NCI-H1417 (cell line): Measurements from ENCODE around the gene MBNL3.
"Not testable (repeated sequence)": the region's sequence is repeated elsewhere in the genome, so short reads cannot be mapped to it uniquely, and the experiment has no call there.

Experiments used
- DNase-seq, 3 experiments: peaks; one replicate each; lab custom pipeline; 2025; lab: John Stamatoyannopoulos, UW

The MBNL3 gene

DNA sequence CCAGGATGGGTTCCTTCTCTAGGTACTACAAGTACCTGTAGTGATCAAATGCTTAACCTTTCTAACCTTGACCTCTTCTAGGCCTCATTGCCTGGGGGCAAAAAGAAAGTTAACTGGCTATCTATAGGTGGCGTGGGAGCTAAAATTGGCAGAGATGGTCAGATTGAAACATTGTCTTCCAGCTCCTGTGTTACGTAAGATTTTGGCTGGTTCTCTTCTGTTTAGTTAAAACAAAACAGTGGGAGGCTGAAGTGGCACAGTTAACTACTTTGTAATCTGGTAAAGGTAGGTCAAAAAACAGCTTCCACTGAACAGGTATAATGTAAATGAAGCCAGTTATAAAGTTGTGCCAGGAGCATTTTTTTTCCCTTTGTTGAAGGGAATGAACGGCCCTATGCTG lies 115.2 kb downstream of the MBNL3 start:
- no peak for DNase-seq

DNA sequence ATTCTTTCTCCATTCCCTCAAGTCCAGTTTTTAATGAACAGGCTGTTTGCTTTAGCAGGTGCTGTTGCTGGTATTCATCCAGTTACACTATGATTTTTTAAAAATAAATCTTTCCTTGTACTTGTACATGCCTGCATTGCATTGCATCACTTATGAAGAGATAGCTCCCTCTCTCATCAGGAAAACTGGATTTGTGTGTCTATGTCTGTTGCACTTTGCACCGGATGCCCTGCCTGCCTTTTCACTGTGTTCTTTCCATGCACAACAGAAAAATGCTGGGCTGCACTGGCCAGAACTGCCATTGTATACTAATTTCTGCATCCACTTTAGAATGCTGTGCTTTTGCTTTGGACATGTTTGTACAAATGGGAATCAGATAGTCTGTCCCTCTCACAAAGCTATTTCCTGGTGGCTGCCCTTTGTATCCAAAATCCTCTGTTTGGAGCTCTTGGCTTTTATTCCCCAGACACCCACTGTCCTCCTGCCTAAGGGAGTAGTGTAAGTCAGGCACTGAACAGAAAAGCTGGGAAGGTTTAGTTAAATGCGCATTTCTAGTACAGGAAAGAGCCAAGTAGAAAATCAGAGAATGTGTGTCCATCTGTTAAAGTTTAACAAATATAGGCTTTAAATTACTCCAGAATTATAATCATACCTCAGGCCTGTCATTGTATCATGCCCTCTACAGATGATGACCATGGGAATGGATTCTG lies 119.1 kb downstream of the MBNL3 start:
- DNase-seq: no peak

DNA sequence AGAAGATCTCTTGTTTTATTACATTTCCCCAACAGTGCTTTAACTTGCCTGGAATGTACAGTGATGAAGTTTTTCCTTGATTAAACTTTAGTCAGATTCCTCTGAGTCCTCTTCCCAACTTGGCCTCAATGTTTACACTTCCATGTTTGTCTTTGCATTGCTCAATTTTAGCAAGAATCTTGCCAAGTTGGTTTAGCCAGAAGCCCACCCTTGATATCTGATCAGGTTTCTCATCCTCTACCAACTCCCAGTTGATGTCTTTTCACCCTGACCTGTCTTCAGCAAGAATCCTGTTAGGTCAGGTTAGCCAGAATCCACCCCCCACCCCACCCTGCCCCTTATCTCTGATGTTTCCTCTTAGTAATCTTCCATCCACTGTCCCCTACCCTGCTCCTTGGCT lies 120.9 kb downstream of the MBNL3 start:
- DNase-seq: no peak

DNA sequence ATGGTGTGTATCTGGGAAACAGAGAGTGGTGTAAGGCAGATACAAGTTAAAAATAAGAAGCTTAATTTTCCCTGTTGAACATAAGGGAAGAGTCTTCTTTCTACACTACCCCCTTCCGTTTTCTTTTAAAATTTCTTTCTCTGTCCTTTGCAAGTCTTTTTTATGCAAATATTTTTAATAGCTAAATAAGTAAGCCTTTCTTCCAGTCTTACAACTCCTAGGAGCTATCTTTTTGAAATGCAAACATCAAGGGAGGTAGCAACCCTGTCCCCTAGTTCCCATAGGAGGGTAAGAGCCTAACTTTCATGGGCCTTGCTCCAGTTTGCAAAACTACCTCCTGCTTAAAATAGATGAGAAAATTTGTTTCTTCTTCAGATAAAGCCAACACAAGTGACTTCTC lies 121.5 kb downstream of the MBNL3 start:
- DNase-seq: no peak

DNA sequence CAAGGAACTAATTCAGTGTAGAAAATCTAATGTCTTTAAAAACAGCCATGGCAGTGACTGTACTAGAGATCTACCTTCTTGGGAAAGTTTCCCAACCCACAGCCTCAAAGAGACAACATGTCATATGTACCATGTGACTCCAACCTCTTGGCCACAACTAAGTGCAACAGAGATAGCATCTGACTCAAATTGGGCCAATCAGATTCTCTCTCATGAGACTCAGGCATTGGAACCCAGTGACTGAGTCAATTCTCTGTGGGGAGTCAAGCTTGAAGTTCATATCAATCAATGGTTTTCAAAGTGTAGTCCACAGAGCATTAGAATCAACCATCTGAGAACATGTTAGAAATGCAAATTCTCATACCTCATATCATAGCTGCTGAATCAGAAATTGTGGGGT lies 123.3 kb downstream of the MBNL3 start:
- no peak for DNase-seq

DNA sequence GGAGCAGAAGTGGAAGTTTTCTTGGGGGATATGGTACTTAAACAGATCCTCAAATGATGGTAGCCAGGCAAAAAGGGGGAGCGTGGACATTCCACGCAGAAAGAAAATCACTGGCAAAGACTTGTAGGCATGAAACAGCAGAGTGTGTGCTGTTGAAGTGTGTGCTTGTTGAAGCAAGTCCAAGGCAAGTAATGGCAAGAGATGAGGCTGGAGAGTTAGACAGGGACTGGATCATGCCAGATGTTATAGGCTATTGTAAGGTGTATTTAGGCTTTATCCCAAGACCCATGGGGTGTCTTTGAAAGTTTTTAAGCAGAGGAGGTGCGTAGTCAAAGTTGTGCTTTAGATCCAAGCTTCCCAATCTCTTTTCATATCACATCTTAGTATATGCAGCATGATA lies 124.5 kb downstream of the MBNL3 start:
- no peak for DNase-seq

DNA sequence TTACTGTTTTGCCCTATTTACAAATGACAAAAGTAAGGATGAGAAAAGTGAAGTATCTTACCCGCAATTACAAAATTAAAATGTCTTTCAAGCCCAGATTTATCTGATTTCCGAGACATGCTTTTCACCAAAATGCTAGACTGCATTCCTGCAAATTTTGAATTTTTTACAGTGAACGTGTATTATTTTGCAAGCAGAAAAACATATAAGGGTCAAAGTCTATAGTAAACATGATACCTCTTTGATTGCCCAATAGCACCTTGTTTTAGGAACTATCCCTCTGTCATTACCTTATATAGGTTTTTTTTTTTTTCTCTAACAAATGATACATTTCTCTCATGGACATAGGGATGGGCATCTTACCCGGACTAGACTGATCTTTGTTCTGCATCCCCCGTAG lies 135.4 kb downstream of the MBNL3 start:
- DNase-seq: no peak

DNA sequence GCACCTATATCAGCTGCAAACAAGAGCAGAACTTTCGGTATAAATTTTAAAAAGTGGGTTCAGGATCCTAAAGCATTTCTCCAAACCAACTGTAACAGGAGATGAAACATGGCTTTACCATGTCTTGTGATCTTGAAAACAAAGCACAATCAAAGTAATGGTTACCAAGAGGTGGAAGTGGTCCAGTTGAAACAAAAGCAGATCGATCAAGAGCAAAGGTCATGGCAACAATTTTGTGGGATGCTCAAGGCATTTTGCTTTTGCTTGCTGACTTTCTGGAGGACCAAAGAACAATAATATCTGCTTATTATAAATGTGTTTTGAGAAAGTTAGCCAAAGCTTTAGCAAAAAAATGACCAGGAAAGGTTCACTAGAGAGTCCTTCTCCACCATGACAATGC lies 152.7 kb downstream of the MBNL3 start:
- no peak for DNase-seq

DNA sequence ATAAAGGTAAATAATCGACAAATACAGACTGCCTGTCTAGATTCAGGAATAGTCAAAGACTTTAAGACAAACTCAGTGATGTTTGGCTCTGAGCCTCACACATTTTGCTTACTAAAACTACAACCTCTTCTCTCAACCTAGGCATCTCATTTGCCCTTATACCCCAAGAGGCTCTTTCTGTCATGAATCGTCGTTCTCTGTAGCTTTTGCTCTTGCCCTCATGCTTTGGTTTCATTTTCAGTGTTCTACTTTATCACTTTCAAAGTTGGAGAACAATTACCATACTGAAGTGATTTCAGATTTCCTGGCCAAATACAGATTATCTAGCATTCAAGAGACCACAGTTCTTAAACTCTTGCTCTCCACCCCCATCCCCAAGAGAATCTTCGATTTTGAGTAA lies 155.5 kb downstream of the MBNL3 start:
- no peak for DNase-seq

DNA sequence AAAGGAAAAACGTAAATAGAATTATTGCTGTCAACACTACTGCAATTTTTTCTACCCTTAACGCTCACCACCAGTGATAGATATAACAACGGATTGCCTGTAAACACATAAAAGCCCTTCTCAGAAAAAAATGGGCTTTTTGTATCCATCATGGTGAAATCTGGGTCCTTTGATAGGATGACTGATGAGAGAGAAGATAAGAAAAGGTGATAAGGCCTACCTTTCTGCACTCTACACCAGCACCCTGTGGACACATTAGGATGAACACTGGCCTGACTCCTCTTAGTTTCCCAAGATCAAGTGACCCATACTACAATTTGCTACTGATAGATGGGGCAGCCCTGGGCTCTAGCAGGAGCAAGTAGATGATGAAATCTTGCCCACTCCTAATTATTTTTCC lies 157.3 kb downstream of the MBNL3 start:
- DNase-seq: no peak

DNA sequence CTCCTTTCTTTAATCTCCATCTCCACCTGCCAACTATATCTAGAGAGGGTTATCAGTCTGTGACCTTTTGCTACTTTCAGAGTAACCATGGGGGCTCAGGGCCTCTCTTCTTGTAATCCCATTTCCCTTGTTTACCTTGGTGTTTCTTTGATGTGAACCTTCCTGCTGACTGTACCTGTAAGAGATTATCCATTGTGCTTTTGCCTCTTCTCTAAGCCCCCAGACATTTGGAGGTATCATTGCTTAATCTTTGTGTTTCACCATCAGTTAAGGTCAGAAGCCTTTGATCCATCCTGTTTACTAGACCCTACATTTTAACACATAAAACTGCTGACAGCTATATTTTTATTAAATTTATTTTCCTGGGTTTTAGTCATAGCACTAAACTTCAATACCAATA lies 157.8 kb downstream of the MBNL3 start:
- no peak for DNase-seq

DNA sequence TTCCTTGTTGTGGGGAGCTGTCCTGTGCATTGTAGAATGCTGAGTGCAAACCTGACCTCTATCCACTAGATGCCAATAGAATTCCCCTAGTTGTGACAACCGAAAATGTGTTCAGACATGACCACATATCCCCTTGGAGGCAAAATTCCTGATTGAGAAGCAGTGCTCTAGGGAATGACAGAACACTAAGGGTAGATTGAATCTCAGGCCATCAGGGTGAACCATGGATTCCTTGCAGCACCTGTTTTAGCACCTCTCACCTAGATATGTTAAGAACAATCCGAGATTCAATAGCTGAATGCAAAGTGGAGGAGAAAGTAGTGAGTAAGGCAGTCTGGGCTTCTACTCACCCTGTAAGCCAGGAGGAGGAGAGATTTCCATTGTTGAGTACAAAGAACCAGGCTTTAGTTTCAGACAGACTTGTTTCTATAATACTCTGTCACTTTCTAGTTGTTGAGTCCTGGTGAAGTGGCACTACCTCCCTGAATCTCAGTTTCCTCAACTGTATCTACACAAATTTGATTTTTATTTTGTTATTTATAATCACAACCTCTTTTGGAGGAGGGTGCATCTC lies 158.6 kb downstream of the MBNL3 start:
- no peak for DNase-seq

DNA sequence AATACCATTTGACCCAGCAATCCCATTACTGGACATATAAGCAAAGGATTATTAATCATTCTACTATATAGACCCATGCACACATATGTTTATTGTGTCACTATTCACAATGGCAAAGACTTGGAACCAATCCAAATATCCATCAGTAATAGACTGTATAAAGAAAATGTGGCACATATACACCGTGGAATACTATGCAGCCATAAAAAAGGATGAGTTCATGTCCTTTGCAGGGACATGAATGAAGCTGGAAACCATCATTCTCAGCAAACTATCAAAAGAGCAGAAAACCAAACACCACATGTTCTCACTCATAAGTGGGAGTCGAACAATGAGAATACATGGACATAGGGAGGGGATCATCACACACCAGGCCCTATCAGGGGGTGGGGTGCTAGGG lies 161.9 kb downstream of the MBNL3 start:
- not testable (repeated sequence) for DNase-seq
